Ovary (tissue), 3 donors: ENCODE measurements around the gene GEMIN5.

Experiments used
- CTCF ChIP-seq, 3 donors: fragments of 450-650 bp in 2 of 3; fragments of 200-600 bp in 1 of 3; IDR thresholded peaks; one replicate each; pipeline versions ENCODE4 v1.5.1 to v1.8.0; 2016 to 2022; ENCODE audit warnings: antibody characterized with exemption in 3 of 3, mild to moderate bottlenecking in 1 of 3
- EP300 ChIP-seq: sonication (generic); formaldehyde crosslinking; IDR thresholded peaks from one replicate; pipeline ENCODE4 v1.6.1; 2017; ENCODE audit warnings: antibody characterized with exemption
- POLR2A ChIP-seq: fragments of 450-650 bp; IDR thresholded peaks from one replicate; pipeline ENCODE4 v1.6.1; 2017; ENCODE audit warnings: antibody characterized with exemption, mild to moderate bottlenecking, moderate library complexity
- donor health status: DM: no; HTN: no; CAD: no.

- TF ChIP-seq CTCF (IDR thresholded peaks at IDR 0.05) (peak in 2 of 3 donors; percentile 7 to 30), POLR2A (peak; percentile 39), EP300 (no peak)
These were observed 3.0 kb upstream of the GEMIN5 start, which contains the start of gene MRPL22 for GRCh38 chr5:154940772-154941620.
